CD14-positive monocyte (primary cell): ENCODE results near the gene TMEM178B. TPM values are rescaled to one million over a fixed set of nuclear protein-coding genes. Genes with fewer than 3 reads are reported as not detected.
"Not testable (repeated sequence)": the region's sequence is repeated elsewhere in the genome, so short reads cannot be mapped to it uniquely, and the experiment has no call there.

Experiments
- DNase-seq, 3 donors: peaks; one replicate each; pipeline ENCODE4 v3.0.0-alpha.2; 2011 to 2022
- H2AFZ ChIP-seq: 2 replicates; pipeline ENCODE4 v1.6.0; 2012; ENCODE audit warnings: mild to moderate bottlenecking, low read depth, low read length, inconsistent platforms; ENCODE audit not compliant: insufficient read depth, poor library complexity, severe bottlenecking
- H3K27ac ChIP-seq, 2 donors: 1 replicate in 1 of 2; 2 replicates in 1 of 2; pipeline ENCODE4 v1.5.1; 2012 to 2013; ENCODE audit warnings: low read length in 2 of 2, control low read depth in 1 of 2, inconsistent platforms in 1 of 2, low read depth in 1 of 2, mild to moderate bottlenecking in 1 of 2
- H3K27me3 ChIP-seq, 2 donors: one replicate each; pipeline versions ENCODE4 v1.6.0 to v1.6.1; 2011 to 2013; ENCODE audit warnings: low read length in 2 of 2; ENCODE audit not compliant: control insufficient read depth in 2 of 2, insufficient read depth in 2 of 2
- H3K36me3 ChIP-seq, 2 donors: replicated peaks in 1 of 2; 1 replicate in 1 of 2; 2 replicates in 1 of 2; pipeline versions ENCODE4 v1.5.1 to v1.6.1; 2012 to 2013; ENCODE audit warnings: low read length in 2 of 2, control low read depth in 1 of 2, inconsistent platforms in 1 of 2, mild to moderate bottlenecking in 1 of 2; ENCODE audit not compliant: insufficient read depth in 2 of 2, control insufficient read depth in 1 of 2
- H3K4me1 ChIP-seq, 2 donors: 1 replicate in 1 of 2; 2 replicates in 1 of 2; pipeline versions ENCODE4 v1.5.1 to v1.6.1; 2012 to 2013; ENCODE audit warnings: low read length in 2 of 2, control low read depth in 1 of 2, inconsistent platforms in 1 of 2, mild to moderate bottlenecking in 1 of 2, moderate library complexity in 1 of 2; ENCODE audit not compliant: insufficient read depth in 2 of 2, control insufficient read depth in 1 of 2
- H3K4me2 ChIP-seq: replicated peaks from 2 replicates; pipeline ENCODE3; 2012; ENCODE audit warnings: low read length, moderate library complexity, mild to moderate bottlenecking; ENCODE audit not compliant: poor library complexity, severe bottlenecking; ENCODE audit errors: extremely low read depth
- H3K4me3 ChIP-seq, 3 experiments: fragments of 200-600 bp in 1 of 3; sonication (generic) in 1 of 3; replicated peaks in 1 of 3; 1 replicate in 2 of 3; 2 replicates in 1 of 3; pipeline ENCODE4 v1.5.1; 2011 to 2013; ENCODE audit warnings: low read length in 3 of 3, mild to moderate bottlenecking in 3 of 3, control low read depth in 2 of 3, low read depth in 2 of 3, inconsistent platforms in 1 of 3, moderate library complexity in 1 of 3
- H3K79me2 ChIP-seq: 2 replicates; pipeline ENCODE4 v1.6.0; 2012; ENCODE audit warnings: mild to moderate bottlenecking, control low read depth, inconsistent platforms, low read length, moderate library complexity; ENCODE audit not compliant: insufficient read depth
- H3K9ac ChIP-seq: 2 replicates; pipeline ENCODE4 v1.6.0; 2017; ENCODE audit warnings: low read length, mild to moderate bottlenecking; ENCODE audit not compliant: insufficient read depth, poor library complexity, severe bottlenecking
- H3K9me3 ChIP-seq, 2 donors: replicated peaks in 1 of 2; 1 replicate in 1 of 2; 2 replicates in 1 of 2; pipeline versions ENCODE4 v1.5.1 to v1.6.1; 2012 to 2013; ENCODE audit warnings: low read length in 2 of 2, control low read depth in 1 of 2; ENCODE audit not compliant: control insufficient read depth in 1 of 2, insufficient read depth in 1 of 2
- H4K20me1 ChIP-seq: 2 replicates; pipeline ENCODE4 v1.6.0; 2012; ENCODE audit warnings: mild to moderate bottlenecking, low read length, control low read depth, moderate library complexity; ENCODE audit not compliant: insufficient read depth
- H3K27ac Mint-ChIP-seq, 7 donors: one replicate each; pipeline ENCODE4 v1.8.0; 2020; ENCODE audit warnings: mild to moderate bottlenecking in 7 of 7, mixed read lengths in 7 of 7, moderate library complexity in 6 of 7, inconsistent platforms in 2 of 7
- H3K27me3 Mint-ChIP-seq, 3 donors: one replicate each; pipeline ENCODE4 v1.8.0; 2021 to 2022; ENCODE audit warnings: low read depth in 3 of 3, mild to moderate bottlenecking in 3 of 3, mixed read lengths in 3 of 3, moderate library complexity in 3 of 3, inconsistent platforms in 1 of 3
- H3K36me3 Mint-ChIP-seq, 2 donors: one replicate each; pipeline ENCODE4 v1.8.0; 2020; ENCODE audit warnings: mixed read lengths in 2 of 2, inconsistent platforms in 1 of 2, mild to moderate bottlenecking in 1 of 2
- H3K4me1 Mint-ChIP-seq: one replicate; pipeline ENCODE4 v1.8.0; 2020; ENCODE audit warnings: mild to moderate bottlenecking, mixed read lengths
- H3K4me3 Mint-ChIP-seq, 2 donors: one replicate each; pipeline ENCODE4 v1.8.0; 2020; ENCODE audit warnings: mild to moderate bottlenecking in 2 of 2, mixed read lengths in 2 of 2, moderate library complexity in 1 of 2
- H3K9me3 Mint-ChIP-seq, 7 donors: one replicate each; pipeline ENCODE4 v1.8.0; 2020 to 2022; ENCODE audit warnings: mixed read lengths in 7 of 7, mild to moderate bottlenecking in 6 of 7, moderate library complexity in 6 of 7, inconsistent platforms in 2 of 7
- CTCF ChIP-seq: fragments of 200-600 bp; IDR thresholded peaks from one replicate; pipeline ENCODE4 v1.8.0; 2022; ENCODE audit warnings: antibody characterized with exemption, mild to moderate bottlenecking
- WGBS: methylation state at CpG from one replicate; pipeline ENCODE4 v1.1.5; 2013; ENCODE audit warnings: missing lambda C conversion rate; ENCODE audit not compliant: insufficient coverage; 5-methylcytosine and 5-hydroxymethylcytosine counted together
- intact Hi-C, 2 donors: fragments of 100-400 bp; cut with micrococcal nuclease; formaldehyde crosslinking; loops; one replicate each; pipeline versions ENCODE4 v1.15.0 to v1.15.1; 2023
- polyA plus RNA-seq, 3 donors: library from polyadenylated mRNA; depleted of rRNA in 1 of 3; unstranded in 2 of 3; stranded (reverse) in 1 of 3; fragments of 300-500 nt in 2 of 3; fragments of >200 nt in 1 of 3; fragmentation: Illumina TruSeq in 2 of 3; gene quantifications; 1 replicate in 2 of 3; 2 replicates in 1 of 3; pipeline ENCODE4 v1.2.3, GENCODE V29; 2012 to 2021

TMEM178B gene
- polyA plus RNA-seq, 3 donors: not detected

GRCh38 chr7:141191277-141191676 lies 117.4 kb downstream of the TMEM178B start:
- no peaks in the 10 kb centered on the region for H3K4me1 ChIP-seq
- H3K4me1 Mint-ChIP-seq: peaks cover 4% of the 10 kb centered on the region

GRCh38 chr7:141193066-141193465 lies 119.2 kb downstream of the TMEM178B start:
- WGBS: 83% methylated on average over 3 of the region's 4 CpGs
- peaks cover 3 to 4% (median 3%) of the 10 kb centered on the region in 3 donors for H3K27me3 Mint-ChIP-seq
- no peak overlapping the region for H3K27ac ChIP-seq
- no peak overlapping the region for H3K9ac ChIP-seq
- H3K36me3 ChIP-seq: no peaks in the 10 kb centered on the region
- H3K36me3 Mint-ChIP-seq: no peaks in the 10 kb centered on the region
- H3K9me3 Mint-ChIP-seq: peaks cover 9 to 34% (median 24%) of the 10 kb centered on the region in 7 donors
- no peaks in the 10 kb centered on the region for H3K27me3 ChIP-seq
- no peak overlapping the region for H3K27ac Mint-ChIP-seq
- no peak overlapping the region for H3K4me2 ChIP-seq
- peaks cover 9% of the 10 kb centered on the region for H3K4me1 Mint-ChIP-seq
- H2AFZ ChIP-seq: no peak overlapping the region
- H3K4me1 ChIP-seq: no peaks in the 10 kb centered on the region
- no peak overlapping the region for H3K4me3 Mint-ChIP-seq
- H3K9me3 ChIP-seq: peaks cover 0 to 16% of the 10 kb centered on the region in 2 donors
- intact Hi-C loops: no loop called here
- H3K79me2 ChIP-seq: no peaks in the 10 kb centered on the region
- TF ChIP-seq CTCF: no peak
- no peaks in the 10 kb centered on the region for H4K20me1 ChIP-seq
- no peak for DNase-seq
- H3K4me3 ChIP-seq: no peak overlapping the region

More at GRCh38 chr7:141191277-141191676, 117.4 kb downstream of the TMEM178B start:
- Histone ChIP-seq H2AFZ (no peak overlapping the region), H3K36me3 (no peaks in the 10 kb centered on the region), H3K4me3 (no peak overlapping the region), H3K4me2 (no peak overlapping the region), H3K27me3 (no peaks in the 10 kb centered on the region), H3K9ac (no peak overlapping the region), H3K9me3 (peaks cover 0 to 16% of the 10 kb centered on the region in 2 donors), H3K27ac (no peak overlapping the region), H3K79me2 (no peaks in the 10 kb centered on the region), H4K20me1 (no peaks in the 10 kb centered on the region)
- H3K27ac Mint-ChIP-seq: no peak overlapping the region
- peaks cover 6 to 29% (median 20%) of the 10 kb centered on the region in 7 donors for H3K9me3 Mint-ChIP-seq
- TF ChIP-seq CTCF: no peak
- no CpG with 5 or more reads among the region's 3 CpGs for WGBS
- intact Hi-C loops: no loop called here
- peaks cover 3 to 4% (median 3%) of the 10 kb centered on the region in 3 donors for H3K27me3 Mint-ChIP-seq
- no peaks in the 10 kb centered on the region for H3K36me3 Mint-ChIP-seq
- H3K4me3 Mint-ChIP-seq: no peak overlapping the region
- DNase-seq: no peak

GRCh38 chr7:141195722-141196121 lies 121.9 kb downstream of the TMEM178B start:
- H3K4me1 ChIP-seq, H3K27me3 ChIP-seq, H3K27ac Mint-ChIP-seq, intact Hi-C loops, H2AFZ ChIP-seq, H4K20me1 ChIP-seq, H3K4me2 ChIP-seq, H3K36me3 Mint-ChIP-seq, H3K27ac ChIP-seq, H3K79me2 ChIP-seq, H3K4me3 ChIP-seq, H3K4me3 Mint-ChIP-seq, H3K9ac ChIP-seq, H3K36me3 ChIP-seq, H3K4me1 Mint-ChIP-seq: not testable (repeated sequence)
- peaks cover 9 to 33% (median 24%) of the 10 kb centered on the region in 7 donors for H3K9me3 Mint-ChIP-seq
- H3K9me3 ChIP-seq: peaks cover 0 to 16% of the 10 kb centered on the region in 2 donors
- WGBS: no CpG with 5 or more reads among the region's 4 CpGs
- H3K27me3 Mint-ChIP-seq: peaks cover 0 to 10% (median 7%) of the 10 kb centered on the region in 3 donors
- DNase-seq: peak in 2 of 3 donors; percentile 6 to 18
